Keratinocyte (primary cell): ENCODE data around the gene GRSF1. TPM values are rescaled to one million over a fixed set of nuclear protein-coding genes. Genes with fewer than 3 reads are reported as not detected.

Experiments
- DNase-seq: peaks from one replicate; pipeline ENCODE4 v3.0.0-alpha.2; 2011; ENCODE audit warnings: low read depth, missing footprints, low spot score
- FAIRE-seq: peaks from 2 replicates; lab custom pipeline; 2011; peaks lifted over from hg19 to GRCh38; lab: Jason Lieb, UNC
- H2AFZ ChIP-seq: 2 replicates; pipeline ENCODE4 v1.6.0; 2012; ENCODE audit warnings: low read length, control low read depth, inconsistent platforms; ENCODE audit not compliant: control insufficient read depth
- H3K27ac ChIP-seq: 2 replicates; pipeline ENCODE4 v1.5.1; 2011; ENCODE audit warnings: low read length; ENCODE audit not compliant: control insufficient read depth, insufficient read depth
- H3K27me3 ChIP-seq: 3 replicates; pipeline ENCODE4 v1.6.0; 2011; ENCODE audit warnings: low read length; ENCODE audit not compliant: control insufficient read depth, insufficient read depth; ENCODE audit errors: extremely low read depth
- H3K36me3 ChIP-seq, 2 experiments: 2 replicates in 1 of 2; 3 replicates in 1 of 2; pipeline ENCODE4 v1.5.1; 2011; ENCODE audit warnings: low read length in 2 of 2, mild to moderate bottlenecking in 1 of 2; ENCODE audit not compliant: control insufficient read depth in 2 of 2, insufficient read depth in 2 of 2; ENCODE audit errors: extremely low read depth in 1 of 2
- H3K4me1 ChIP-seq: 3 replicates; pipeline ENCODE4 v1.5.1; 2011; ENCODE audit warnings: low read length; ENCODE audit not compliant: control insufficient read depth, insufficient read depth; ENCODE audit errors: extremely low read depth
- H3K4me2 ChIP-seq: 3 replicates; pipeline ENCODE4 v1.6.0; 2011; ENCODE audit warnings: low read depth, low read length; ENCODE audit not compliant: control insufficient read depth, insufficient read depth; ENCODE audit errors: extremely low read depth
- H3K4me3 ChIP-seq, 3 experiments: fragments of 200-600 bp in 1 of 3; sonication (generic) in 1 of 3; 2 replicates in 2 of 3; 3 replicates in 1 of 3; pipeline ENCODE4 v1.5.1; 2011 to 2016; ENCODE audit warnings: low read length in 3 of 3, mild to moderate bottlenecking in 3 of 3, control low read depth in 2 of 3, inconsistent platforms in 1 of 3, low read depth in 1 of 3, mixed read lengths in 1 of 3, mixed run types in 1 of 3, moderate library complexity in 1 of 3; ENCODE audit not compliant: control insufficient read depth in 2 of 3, insufficient read depth in 2 of 3; ENCODE audit errors: extremely low read depth in 1 of 3
- H3K79me2 ChIP-seq: 2 replicates; pipeline ENCODE4 v1.6.0; 2012; ENCODE audit warnings: low read length; ENCODE audit not compliant: control insufficient read depth, insufficient read depth
- H3K9ac ChIP-seq: 3 replicates; pipeline ENCODE4 v1.6.0; 2011; ENCODE audit warnings: low read length; ENCODE audit not compliant: control insufficient read depth, insufficient read depth; ENCODE audit errors: extremely low read depth
- H3K9me1 ChIP-seq: 3 replicates; pipeline ENCODE4 v1.6.0; 2011; ENCODE audit warnings: low read length; ENCODE audit not compliant: control insufficient read depth, insufficient read depth; ENCODE audit errors: extremely low read depth
- H3K9me3 ChIP-seq: 2 replicates; pipeline ENCODE4 v1.5.1; 2012; ENCODE audit warnings: low read depth, low read length; ENCODE audit not compliant: control insufficient read depth
- H4K20me1 ChIP-seq: 3 replicates; pipeline ENCODE4 v1.6.0; 2011; ENCODE audit warnings: low read length; ENCODE audit not compliant: control insufficient read depth, insufficient read depth; ENCODE audit errors: extremely low read depth
- CTCF ChIP-seq, 3 experiments: IDR thresholded peaks in 1 of 3; conservative IDR thresholded peaks in 1 of 3; optimal IDR thresholded peaks in 1 of 3; 2 replicates in 2 of 3; 3 replicates in 1 of 3; pipeline versions ENCODE3 to v1.5.1; 2011; ENCODE audit warnings: low read length in 3 of 3, mild to moderate bottlenecking in 3 of 3, moderate library complexity in 2 of 3, control low read depth in 1 of 3, inconsistent platforms in 1 of 3; ENCODE audit not compliant: insufficient read depth in 2 of 3; ENCODE audit errors: extremely low read depth in 1 of 3
- EZH2 ChIP-seq: IDR thresholded peaks from one replicate; pipeline ENCODE4 v1.6.1; 2012; ENCODE audit warnings: inconsistent platforms, mild to moderate bottlenecking, low read length, moderate library complexity
- dilution Hi-C: fragments of 300-500 bp; cut with MboI; formaldehyde crosslinking; loops from one replicate; pipeline ENCODE4 v1.7.0; 2020; ENCODE audit warnings: low sequenced_read_pairs; ENCODE audit not compliant: extremely low pct_ligation_motif_present
- polyA plus RNA-seq, 5 experiments: library from polyadenylated mRNA; depleted of rRNA in 3 of 5; stranded (reverse) in 3 of 5; stranded (forward) in 1 of 5; unstranded in 1 of 5; fragments of >200 nt; gene quantifications; 1 replicate in 1 of 5; 2 replicates in 3 of 5; 3 replicates in 1 of 5; pipeline versions ENCODE4 v1.2.1 to v1.2.3, GENCODE V29; 2011 to 2012; ENCODE audit warnings: missing spikeins in 2 of 5, low read depth in 1 of 5, low replicate concordance in 1 of 5
- small RNA-seq, 3 experiments: library from RNA; depleted of rRNA; stranded (forward); fragments of <200 nt; gene quantifications; one replicate each; pipeline ENCODE3, GENCODE V24; 2012; ENCODE audit warnings: low read depth in 3 of 3, low replicate concordance in 1 of 3; ENCODE audit not compliant: insufficient read length in 3 of 3

Gene GRSF1
- polyA plus RNA-seq, 1 donor (not counting 4 experiments of a cell fraction or from before 2014, with no cell fraction given) = 121 TPM

GRCh38 chr4:70768301-70768948 is 71.3 kb downstream of the GRSF1 start:
- Histone ChIP-seq H3K4me3 (no peak overlapping the region), H2AFZ (no peak overlapping the region), H3K9me3 (no peaks in the 10 kb centered on the region), H4K20me1 (no peaks in the 10 kb centered on the region), H3K79me2 (no peaks in the 10 kb centered on the region), H3K36me3 (peaks cover 6 to 10% of the 10 kb centered on the region in 2 experiments), H3K9me1 (no peaks in the 10 kb centered on the region), H3K4me1 (no peaks in the 10 kb centered on the region), H3K4me2 (no peak overlapping the region), H3K9ac (no peak overlapping the region), H3K27me3 (no peaks in the 10 kb centered on the region), H3K27ac (no peak overlapping the region)
- FAIRE-seq = no peak
- dilution Hi-C loops = no loop called here
- no peak for TF ChIP-seq EZH2
- no peak for TF ChIP-seq CTCF (optimal IDR thresholded peaks at IDR 0.05 in 1 of 3, IDR thresholded peaks at IDR 0.05 in 1 of 3, conservative IDR thresholded peaks at IDR 0.05 in 1 of 3; ENCODE audit: extremely low read depth in 1 of 3, insufficient read depth in 2 of 3, low read length in 3 of 3)
- no peak for DNase-seq

Small RNA genes within 50 kb of the gene (small RNA-seq; reads per million reads assigned to genes)
- gene RF00026 = 0 reads per million in 3 experiments
- 0 reads per million in 3 experiments for gene RNU6-891P

Other genes starting within 250 kb of the GRSF1 start
- gene AMBN, start 247.6 kb downstream of the GRSF1 start, polyA plus RNA-seq = not detected in 3 replicates
- gene ENAM, start 211.1 kb downstream of the GRSF1 start, polyA plus RNA-seq = not detected in 3 replicates
- 0.06 TPM in 1 of 3 replicates, not detected in the others for gene JCHAIN, start 173.4 kb downstream of the GRSF1 start, polyA plus RNA-seq
- gene UTP3, start 151.4 kb downstream of the GRSF1 start, polyA plus RNA-seq = 17.0 to 27.7 TPM (median 18.5 TPM) in 3 replicates
- 9.4 to 18.9 TPM (median 18.5 TPM) in 3 replicates for gene RUFY3, start 117.9 kb downstream of the GRSF1 start, polyA plus RNA-seq
- 9.5 to 15.6 TPM (median 11.2 TPM) in 3 replicates for gene MOB1B, start 62.5 kb upstream of the GRSF1 start, polyA plus RNA-seq
- gene DCK, start 153.8 kb upstream of the GRSF1 start, polyA plus RNA-seq = 4.4 to 11.3 TPM (median 7.2 TPM) in 3 replicates